Measurements from ENCODE around the gene AGXT.

GRCh38 chr2:240921311-240921994 lies 52.8 kb downstream of the AGXT start:
- TF ChIP-seq POLR2A (IDR thresholded peaks at IDR 0.05; ENCODE audit: low read length) = no peak
- no peak for TF ChIP-seq GATA1 (IDR thresholded peaks at IDR 0.05; ENCODE audit: low read depth, low read length)
